GM12878 (cell line): ENCODE measurements around the gene MSH4.
"Not testable (repeated sequence)": the region's sequence is repeated elsewhere in the genome, so short reads cannot be mapped to it uniquely, and the experiment has no call there.

ENCODE experiments used
- CTCF ChIP-seq, 3 experiments: IDR thresholded peaks in 2 of 3; conservative IDR thresholded peaks in 1 of 3; 2 replicates each; pipeline ENCODE4 v1.5.1; 2011; ENCODE audit warnings: low read depth in 3 of 3, low read length in 3 of 3, mild to moderate bottlenecking in 3 of 3, control low read depth in 2 of 3, moderate library complexity in 2 of 3, inconsistent platforms in 1 of 3, mixed read lengths in 1 of 3; ENCODE audit not compliant: control insufficient read depth in 2 of 3, insufficient read depth in 1 of 3; ENCODE audit errors: extremely low read depth in 1 of 3
- NR2C2 ChIP-seq: IDR thresholded peaks from 2 replicates; pipeline ENCODE4 v1.6.1; 2011; ENCODE audit warnings: borderline replicate concordance, low read depth; ENCODE audit not compliant: control insufficient read depth, insufficient read length
- REST ChIP-seq: IDR thresholded peaks from 2 replicates; pipeline ENCODE4 v1.6.1; 2012; ENCODE audit warnings: mild to moderate bottlenecking, low read depth, low read length

GRCh38 chr1:75943037-75943436 lies 146.4 kb downstream of the MSH4 start:
- TF ChIP-seq CTCF (IDR thresholded peaks at IDR 0.05 in 2 of 3, conservative IDR thresholded peaks at IDR 0.05 in 1 of 3; ENCODE audit: control insufficient read depth in 2 of 3, extremely low read depth in 1 of 3, insufficient read depth in 1 of 3, low read depth in 3 of 3, low read length in 3 of 3); REST; NR2C2: not testable (repeated sequence)
